ENCODE data around the gene SLC6A3. TPM values are rescaled to one million over a fixed set of nuclear protein-coding genes. Genes with fewer than 3 reads are reported as not detected.

The SLC6A3 gene
- total and polyA plus RNA-seq, 7 donors: under 0.01 to 0.01 TPM; not detected in 5

GRCh38 chr5:1402611-1403255 is 42.5 kb downstream of the SLC6A3 start:
- TF ChIP-seq, protein P1, sequence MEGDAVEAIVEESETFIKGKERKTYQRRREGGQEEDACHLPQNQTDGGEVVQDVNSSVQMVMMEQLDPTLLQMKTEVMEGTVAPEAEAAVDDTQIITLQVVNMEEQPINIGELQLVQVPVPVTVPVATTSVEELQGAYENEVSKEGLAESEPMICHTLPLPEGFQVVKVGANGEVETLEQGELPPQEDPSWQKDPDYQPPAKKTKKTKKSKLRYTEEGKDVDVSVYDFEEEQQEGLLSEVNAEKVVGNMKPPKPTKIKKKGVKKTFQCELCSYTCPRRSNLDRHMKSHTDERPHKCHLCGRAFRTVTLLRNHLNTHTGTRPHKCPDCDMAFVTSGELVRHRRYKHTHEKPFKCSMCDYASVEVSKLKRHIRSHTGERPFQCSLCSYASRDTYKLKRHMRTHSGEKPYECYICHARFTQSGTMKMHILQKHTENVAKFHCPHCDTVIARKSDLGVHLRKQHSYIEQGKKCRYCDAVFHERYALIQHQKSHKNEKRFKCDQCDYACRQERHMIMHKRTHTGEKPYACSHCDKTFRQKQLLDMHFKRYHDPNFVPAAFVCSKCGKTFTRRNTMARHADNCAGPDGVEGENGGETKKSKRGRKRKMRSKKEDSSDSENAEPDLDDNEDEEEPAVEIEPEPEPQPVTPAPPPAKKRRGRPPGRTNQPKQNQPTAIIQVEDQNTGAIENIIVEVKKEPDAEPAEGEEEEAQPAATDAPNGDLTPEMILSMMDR (IDR thresholded peaks at IDR 0.05): no peak
- Histone ChIP-seq H3K36me3 (ENCODE audit: insufficient read depth in 1 of 2, low read depth in 1 of 2) (no peaks in the 10 kb centered on the region), H3K4me3 (no peak overlapping the region), H3K4me1 (no peaks in the 10 kb centered on the region), H3K9me3 (no peaks in the 10 kb centered on the region), H3K27me3 (ENCODE audit: insufficient read depth in 3 of 3, low read length in 2 of 3) (peaks cover 0 to 25% (median 2%) of the 10 kb centered on the region in 3 donors), H3K27ac (no peak overlapping the region)
- intact Hi-C loops (cut with DNase I): no loop called here
- no peak for ATAC-seq
- DNase-seq: peak in 1 of 2 donors; percentile 40
- whole genome bisulfite sequencing, 3 donors: 83 to 87% (median 86%) methylated on average over 24 of the region's 24 CpGs

DNA sequence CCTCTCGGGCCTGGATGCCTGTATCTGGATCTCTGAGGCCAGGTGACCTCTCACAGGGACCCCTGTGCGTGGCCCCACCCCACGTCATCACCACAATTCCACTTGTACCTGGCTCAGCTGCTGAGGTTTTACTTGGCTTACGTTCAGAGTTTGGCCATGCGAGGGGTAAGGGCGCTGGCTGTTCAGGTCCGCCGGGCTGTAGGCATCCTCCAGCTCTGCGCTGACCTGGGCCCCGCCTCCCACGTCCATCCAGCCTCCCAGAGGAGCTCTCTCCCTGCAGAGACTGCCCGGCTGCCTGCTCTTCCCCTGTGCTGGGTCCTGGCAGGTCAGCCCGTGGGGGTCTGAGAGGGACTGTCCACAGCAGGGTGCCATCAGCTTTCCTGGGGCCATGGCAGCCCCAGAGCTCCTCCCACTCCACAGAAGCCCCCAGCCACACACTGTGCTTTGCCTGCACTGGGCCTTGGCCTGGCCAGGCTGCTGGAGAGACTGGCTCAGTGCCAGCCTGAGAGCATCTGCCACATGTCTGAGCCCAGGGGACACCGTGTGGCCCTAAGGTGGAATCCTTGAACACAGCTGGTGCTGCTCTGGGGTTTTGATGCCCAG is 43.6 kb downstream of the SLC6A3 start:
- no peak overlapping the region for H3K4me3 ChIP-seq
- H3K27ac ChIP-seq: no peak overlapping the region
- intact Hi-C loops (cut with DNase I): no loop called here
- no peaks in the 10 kb centered on the region for H3K36me3 ChIP-seq (ENCODE audit: insufficient read depth in 1 of 2, low read depth in 1 of 2)
- no peaks in the 10 kb centered on the region for H3K9me3 ChIP-seq
- no peaks in the 10 kb centered on the region for H3K4me1 ChIP-seq
- DNase-seq: peak in 1 of 2 donors; percentile 20
- ATAC-seq: no peak
- H3K27me3 ChIP-seq (ENCODE audit: insufficient read depth in 3 of 3, low read length in 2 of 3): peaks cover 0 to 27% (median 2%) of the 10 kb centered on the region in 3 donors
- 48 to 53% (median 50%) methylated on average over 14 of the region's 14 CpGs for WGBS, 3 donors
- TF ChIP-seq, protein P1 (IDR thresholded peaks at IDR 0.05): no peak

DNA sequence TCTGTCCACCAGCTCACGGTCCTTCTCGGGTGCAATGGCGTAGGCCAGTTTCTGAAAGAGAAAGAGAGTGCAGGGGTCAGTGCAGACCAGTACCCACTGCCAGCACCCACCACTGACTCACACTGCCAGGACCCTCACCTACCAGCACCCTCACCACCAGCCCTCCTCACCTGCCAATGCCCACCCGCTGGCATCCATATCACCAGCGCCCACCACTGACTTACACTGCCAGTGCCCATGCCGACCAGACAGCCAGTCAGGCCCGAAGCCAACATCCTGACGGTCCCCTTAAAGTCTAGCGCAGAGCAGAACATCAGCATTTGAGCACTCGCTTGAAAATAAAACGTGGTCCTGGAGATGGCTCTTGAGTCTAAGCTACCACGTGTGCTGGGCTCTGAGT is 44.3 kb downstream of the SLC6A3 start:
- no peaks in the 10 kb centered on the region for H3K36me3 ChIP-seq (ENCODE audit: insufficient read depth in 1 of 2, low read depth in 1 of 2)
- H3K4me3 ChIP-seq: no peak overlapping the region
- WGBS, 3 donors: 70 to 73% (median 71%) methylated on average over 11 to 12 of the region's 12 CpGs
- H3K27me3 ChIP-seq (ENCODE audit: insufficient read depth in 3 of 3, low read length in 2 of 3): peaks cover 0 to 32% (median 2%) of the 10 kb centered on the region in 3 donors
- H3K27ac ChIP-seq: no peak overlapping the region
- peak in 1 of 2 donors; percentile 35 for DNase-seq
- H3K4me1 ChIP-seq: no peaks in the 10 kb centered on the region
- TF ChIP-seq, protein P1 (IDR thresholded peaks at IDR 0.05): no peak
- H3K9me3 ChIP-seq: no peaks in the 10 kb centered on the region
- no peak for ATAC-seq
- intact Hi-C loops (cut with DNase I): no loop called here

DNA sequence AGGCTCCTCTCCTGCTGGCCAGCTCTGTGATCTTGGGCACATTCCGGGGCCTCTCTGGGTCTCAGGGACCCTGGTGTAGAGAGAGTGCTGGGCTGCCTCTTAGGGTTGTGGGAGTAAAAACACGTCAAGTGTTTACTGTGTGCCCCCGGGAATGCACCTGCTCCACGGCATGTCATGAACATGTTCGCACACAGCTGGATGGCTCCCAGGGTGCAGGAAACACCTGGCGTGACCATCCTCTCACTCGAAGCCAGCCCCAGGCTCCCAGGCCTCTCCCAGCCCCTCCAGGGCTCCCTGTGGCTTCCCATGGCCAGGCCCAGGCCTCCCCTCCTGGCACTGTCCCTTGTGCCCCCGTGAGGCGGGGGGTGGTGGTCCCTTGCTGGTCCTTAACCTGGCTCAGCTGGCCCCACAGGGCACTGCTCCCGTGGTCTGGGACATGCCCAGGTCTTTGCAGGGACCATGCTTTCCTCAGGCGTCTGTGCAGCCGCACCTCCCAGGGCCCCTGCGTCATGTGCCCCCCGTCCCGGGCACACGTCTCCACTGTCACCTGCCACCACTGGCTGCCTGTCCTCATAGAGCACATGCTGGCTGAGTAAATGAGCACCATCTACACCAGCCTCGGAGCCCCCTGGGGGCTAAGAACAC is 44.9 kb downstream of the SLC6A3 start:
- WGBS, 3 donors: 71 to 82% (median 72%) methylated on average over 17 of the region's 17 CpGs
- TF ChIP-seq, protein P1 (IDR thresholded peaks at IDR 0.05): no peak
- ATAC-seq: no peak
- peak in 1 of 2 donors; percentile 35 for DNase-seq
- H3K27ac ChIP-seq: no peak overlapping the region
- H3K36me3 ChIP-seq (ENCODE audit: insufficient read depth in 1 of 2, low read depth in 1 of 2): no peaks in the 10 kb centered on the region
- H3K4me1 ChIP-seq: no peaks in the 10 kb centered on the region
- H3K27me3 ChIP-seq (ENCODE audit: insufficient read depth in 3 of 3, low read length in 2 of 3): peaks cover 0 to 38% (median 2%) of the 10 kb centered on the region in 3 donors
- no peak overlapping the region for H3K4me3 ChIP-seq
- intact Hi-C loops (cut with DNase I): no loop called here
- no peaks in the 10 kb centered on the region for H3K9me3 ChIP-seq
